Activated T-helper 1 cell treated with anti-CD3 and anti-CD28 coated beads, Interleukin-2, amount 50 U/mL, for 16 hours (primary cell): ENCODE data around the gene SREK1.

ENCODE experiments used
- DNase-seq, 2 donors: peaks; one replicate each; pipeline ENCODE4 v3.0.0-alpha.2; 2020; ENCODE audit warnings: low read depth in 1 of 2, low spot score in 1 of 2

Gene SREK1

GRCh38 chr5:66164044-66164790 lies 20.1 kb downstream of the SREK1 start:
- DNase-seq = no peak

- DNase-seq = no peak
These were observed 24.1 kb downstream of the SREK1 start for GRCh38 chr5:66168226-66168625.

DNA sequence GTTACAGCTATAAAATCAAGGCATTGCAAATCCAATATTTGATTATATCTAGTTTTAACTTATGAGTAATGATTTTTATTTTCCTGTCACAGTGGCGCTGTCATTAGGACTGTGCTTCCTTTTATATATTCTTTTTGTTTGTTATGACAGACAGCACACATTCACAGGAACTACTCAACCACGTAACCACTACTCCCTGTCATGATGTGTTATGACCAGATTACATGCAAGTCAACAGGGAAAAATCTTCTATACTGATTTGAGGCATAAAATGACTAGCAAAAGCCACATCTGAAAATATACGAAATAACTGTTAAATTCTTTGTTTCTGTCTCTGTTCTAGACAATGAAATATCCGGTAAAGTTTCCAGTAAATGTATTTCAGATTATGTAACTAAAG lies 25.4 kb downstream of the SREK1 start:
- no peak for DNase-seq

DNA sequence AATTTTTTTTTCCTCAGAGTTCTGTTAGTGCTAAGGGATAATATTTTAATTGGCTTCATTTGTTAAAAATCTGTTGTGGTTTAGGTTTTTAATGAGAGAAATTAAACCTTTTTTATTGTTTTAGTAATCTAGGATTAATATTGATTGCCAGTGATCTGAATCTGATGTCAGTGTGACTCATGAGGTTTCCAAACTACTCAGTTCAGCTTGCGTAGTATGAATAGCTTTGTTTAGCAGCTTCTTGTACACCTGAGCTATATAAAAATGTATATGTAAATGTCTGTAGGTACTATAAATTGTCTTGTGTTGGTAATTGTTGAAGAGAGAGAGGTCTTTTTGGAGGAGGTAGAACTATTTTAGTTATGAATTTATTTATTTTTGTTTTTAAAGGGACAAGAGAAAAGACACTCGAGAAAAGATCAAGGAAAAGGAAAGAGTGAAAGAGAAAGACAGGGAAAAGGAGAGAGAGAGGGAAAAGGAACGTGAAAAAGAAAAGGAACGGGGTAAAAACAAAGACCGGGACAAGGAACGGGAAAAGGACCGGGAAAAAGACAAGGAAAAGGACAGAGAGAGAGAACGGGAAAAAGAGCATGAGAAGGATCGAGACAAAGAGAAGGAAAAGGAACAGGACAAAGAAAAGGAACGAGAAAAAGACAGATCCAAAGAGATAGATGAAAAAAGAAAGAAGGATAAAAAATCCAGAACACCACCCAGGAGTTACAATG lies 26.3 kb downstream of the SREK1 start:
- DNase-seq = no peak

DNA sequence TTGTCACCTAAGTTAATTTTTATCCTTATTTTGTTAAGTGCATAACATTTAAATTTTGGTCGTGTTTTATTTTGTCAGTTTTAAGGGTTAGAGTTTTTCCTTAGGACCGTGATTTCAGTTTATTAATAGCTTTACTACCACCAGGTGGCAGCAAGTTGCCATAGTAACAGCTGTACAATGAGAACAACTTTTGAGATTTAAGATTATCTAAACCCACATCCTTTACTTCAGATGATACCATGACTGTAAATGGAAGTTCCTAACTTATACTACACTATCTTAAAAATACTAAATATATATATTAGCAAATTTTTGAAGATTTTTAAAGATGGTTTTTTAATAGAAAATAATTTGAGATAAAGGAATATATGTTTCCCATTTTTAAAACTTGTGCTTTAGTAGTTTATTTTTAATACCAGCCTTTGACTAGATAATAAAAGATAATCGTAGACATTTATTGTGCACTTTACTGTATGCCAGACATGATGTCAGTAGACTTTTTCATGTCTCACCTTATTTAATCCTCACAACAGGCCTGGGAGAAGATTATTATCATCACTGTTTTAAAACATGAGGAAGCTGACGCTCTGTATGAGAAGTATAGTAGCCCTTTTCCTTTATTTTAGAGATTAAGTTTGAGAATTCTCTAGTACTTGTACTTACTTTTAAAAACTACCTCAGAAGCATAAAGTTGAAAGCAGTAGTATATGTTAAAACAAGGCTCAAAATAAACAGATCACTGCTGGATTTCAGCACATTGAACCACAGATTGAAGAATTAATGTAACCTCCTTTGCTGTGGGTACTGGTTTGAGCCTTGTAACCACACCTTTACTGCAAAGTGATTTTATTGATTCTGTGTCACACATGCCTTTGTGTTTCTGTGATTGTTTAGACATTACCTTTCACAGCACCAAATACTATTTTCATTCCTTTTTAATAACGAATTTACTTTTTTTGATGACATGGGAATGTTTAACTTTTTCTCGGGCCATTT lies 27.5 kb downstream of the SREK1 start:
- DNase-seq = peak; percentile 10 to 18

DNA sequence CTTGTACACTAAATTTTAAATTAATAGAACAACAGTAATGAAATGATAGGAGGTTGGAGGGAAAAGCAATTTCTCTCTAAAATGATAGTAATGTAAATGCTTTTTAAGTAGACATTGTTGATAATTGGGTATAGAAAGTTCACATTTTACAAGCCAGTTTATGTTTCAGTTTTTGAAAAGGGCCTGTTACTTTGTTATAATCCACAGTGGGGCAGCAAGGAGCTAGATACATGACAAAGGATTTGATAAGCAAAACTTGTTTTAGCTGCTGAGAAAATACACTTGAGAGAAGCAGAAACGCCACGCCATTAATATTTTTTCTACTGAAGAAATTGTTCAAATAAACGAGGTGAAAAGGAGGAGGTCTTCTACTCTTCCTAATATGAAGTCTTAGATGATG lies 30.2 kb downstream of the SREK1 start:
- no peak for DNase-seq

GRCh38 chr5:66178799-66179198 lies 34.7 kb downstream of the SREK1 start:
- DNase-seq = no peak

DNA sequence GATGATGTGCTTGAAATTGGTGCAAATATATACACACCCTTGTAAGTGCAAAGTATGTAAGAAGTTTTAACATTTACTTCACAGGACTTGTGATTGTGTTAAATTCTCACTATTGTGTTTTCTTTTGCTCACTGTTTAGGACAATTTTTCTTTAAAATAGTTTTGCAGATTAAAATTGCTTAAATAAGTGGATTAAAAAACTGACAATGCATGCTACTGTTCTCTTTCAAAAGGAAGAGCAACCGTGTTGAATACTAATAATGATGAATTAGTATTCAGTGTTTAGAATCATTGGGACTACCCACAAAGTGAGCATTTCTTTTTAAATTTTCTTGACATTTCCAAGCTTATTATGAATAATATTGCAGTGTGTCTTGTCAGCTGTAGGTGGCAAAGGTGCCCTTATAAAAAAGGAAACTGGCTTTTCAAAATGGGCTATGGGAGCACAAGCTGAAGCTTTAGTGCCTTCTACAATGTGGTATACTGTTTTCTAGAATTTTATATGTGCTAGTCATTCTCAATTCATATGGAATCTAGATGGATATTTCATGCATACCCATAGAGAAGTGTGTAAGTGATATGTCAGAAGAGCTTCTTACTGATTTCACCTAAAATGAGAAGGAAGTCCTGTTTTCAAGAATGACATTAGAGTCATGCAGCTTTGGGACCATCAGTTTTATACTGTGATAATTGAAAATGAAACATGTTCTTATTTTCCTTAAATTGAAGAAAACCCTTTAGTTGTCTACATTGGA lies 35.4 kb downstream of the SREK1 start:
- no peak for DNase-seq

DNA sequence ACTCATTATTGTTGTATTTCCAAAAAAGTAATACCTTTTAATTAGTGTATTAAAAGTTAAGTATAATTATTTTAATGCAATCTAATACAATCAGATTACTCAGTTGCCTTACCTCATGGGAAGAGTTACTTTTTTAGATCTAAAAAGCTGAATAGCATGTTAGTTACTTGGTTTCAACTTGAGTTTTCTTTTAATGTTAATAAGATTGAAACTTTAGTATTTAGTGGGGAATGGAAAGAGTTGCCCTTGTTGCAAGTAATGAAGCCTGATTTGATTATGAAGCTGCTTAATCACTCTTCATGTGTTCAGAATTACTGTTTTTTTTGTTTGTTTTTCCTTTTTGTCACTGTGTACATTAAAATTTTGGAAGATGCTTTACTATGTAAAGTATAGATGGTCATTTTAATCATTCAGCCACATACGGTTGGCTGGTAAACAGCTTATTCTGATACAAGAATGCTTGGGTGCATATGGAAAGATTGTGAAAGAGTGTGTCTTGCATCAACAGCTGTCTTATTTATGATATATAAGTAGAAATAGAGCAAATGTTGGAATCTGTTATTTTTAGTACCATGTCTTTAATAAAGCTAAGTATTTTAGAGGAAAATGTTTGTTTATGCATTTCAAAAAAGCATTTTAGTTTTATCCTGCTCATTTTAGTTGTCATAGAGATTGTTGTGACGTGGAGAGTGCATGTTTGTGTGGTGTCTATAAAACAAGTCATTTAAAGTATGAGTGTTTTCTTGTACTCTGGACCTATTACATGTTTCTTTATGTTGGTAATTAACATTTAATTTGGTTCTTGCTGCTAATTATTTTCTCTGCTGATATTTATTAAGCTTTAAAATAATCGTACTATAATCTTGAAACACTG lies 36.4 kb downstream of the SREK1 start:
- no peak for DNase-seq

- DNase-seq = no peak
These were observed 42.0 kb downstream of the SREK1 start for GRCh38 chr5:66186108-66186507.

GRCh38 chr5:66193419-66193818 lies 49.3 kb downstream of the SREK1 start:
- no peak for DNase-seq

- no peak for DNase-seq
These were observed 53.8 kb downstream of the SREK1 start for GRCh38 chr5:66197764-66198405.

DNA sequence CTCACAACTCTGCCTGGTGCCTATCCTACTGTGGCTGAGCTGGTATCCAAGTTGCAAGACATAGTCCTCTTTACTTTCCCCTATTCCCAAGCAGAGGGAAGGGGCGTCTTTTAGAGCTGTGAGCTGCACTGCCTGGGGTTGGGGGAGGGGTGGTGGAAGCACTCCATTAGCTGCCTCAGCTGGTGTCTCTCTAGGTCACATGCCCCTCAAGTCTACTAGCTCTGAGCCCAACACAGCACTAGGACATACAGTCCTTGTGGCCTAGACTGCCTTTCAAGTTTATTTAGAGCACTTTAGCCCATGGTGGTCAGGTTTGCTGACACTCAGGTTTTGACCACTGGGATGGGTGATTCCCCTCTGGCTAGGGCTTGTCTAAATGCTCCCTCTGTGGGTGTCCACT lies 54.7 kb downstream of the SREK1 start:
- no peak for DNase-seq

- DNase-seq = no peak
These were observed 59.4 kb downstream of the SREK1 start for GRCh38 chr5:66203531-66203930.

DNA sequence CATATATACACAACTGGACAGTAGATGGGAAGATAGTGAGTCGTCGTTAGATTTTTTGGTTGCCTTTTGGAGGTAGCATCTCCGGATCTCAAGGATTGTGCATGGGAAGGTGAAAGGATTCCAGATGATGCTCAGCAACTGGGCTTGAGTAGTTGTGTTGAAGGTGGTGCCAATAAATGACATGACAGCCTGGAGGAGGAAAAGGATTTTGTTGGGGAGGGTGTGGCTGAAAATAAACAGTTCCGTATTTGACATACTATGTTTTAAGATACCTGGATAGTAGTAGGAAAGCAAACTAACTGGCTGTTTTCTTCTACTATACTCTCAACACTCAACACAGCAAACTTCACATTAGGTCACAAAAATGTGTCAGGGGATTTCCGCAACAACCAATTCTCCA lies 62.4 kb downstream of the SREK1 start:
- DNase-seq = no peak

DNA sequence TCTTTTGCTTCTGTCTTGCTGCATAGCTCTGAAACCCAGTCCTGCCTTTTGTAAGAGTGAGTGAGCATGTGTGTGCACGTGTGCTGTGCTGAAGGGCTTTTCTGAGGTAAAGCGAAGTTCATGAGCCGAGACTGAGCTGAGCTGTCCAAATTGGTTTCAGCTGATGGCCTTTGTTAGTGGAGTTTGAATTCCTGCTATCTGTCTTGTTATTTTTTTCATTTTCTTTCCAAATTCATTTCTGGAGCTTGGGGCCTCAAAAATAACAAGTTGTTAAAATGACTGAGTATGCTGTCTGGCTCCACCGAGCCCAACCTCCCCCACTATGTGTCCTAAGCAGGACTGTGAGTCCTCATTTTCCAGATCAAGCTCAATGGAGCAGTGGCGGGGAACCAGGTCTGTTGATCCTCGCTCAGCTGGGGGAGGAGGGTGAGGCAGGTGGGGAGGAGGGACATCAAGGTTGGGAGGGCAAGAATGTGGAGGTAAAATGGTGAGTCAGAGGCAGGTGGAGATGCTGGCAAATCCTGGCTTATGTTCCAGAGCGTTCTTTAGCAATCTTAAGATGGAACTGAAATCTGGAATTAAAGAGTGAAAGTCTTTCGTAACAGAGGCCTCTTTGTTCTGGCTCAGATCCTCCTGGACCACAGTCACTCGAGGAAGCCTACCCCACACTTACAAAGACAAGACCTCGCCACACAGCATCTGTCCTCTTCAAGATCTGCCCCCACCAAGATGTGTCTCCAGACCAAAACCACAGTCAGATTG lies 63.9 kb downstream of the SREK1 start:
- DNase-seq = no peak

GRCh38 chr5:66209350-66209749 lies 65.2 kb downstream of the SREK1 start:
- DNase-seq = no peak

GRCh38 chr5:66209794-66210193 lies 65.7 kb downstream of the SREK1 start:
- no peak for DNase-seq

GRCh38 chr5:66213533-66213932 lies 69.4 kb downstream of the SREK1 start:
- DNase-seq = no peak
